ENCODE data around the gene NPDC1. TPM values are rescaled to one million over a fixed set of nuclear protein-coding genes. Genes with fewer than 3 reads are reported as not detected.

NPDC1 gene
- total and polyA plus RNA-seq, 2 of the 8 experiments (the other 6 are each of a cell fraction or from before 2014, with no cell fraction given), result 26.2 to 44.1 TPM

DNA sequence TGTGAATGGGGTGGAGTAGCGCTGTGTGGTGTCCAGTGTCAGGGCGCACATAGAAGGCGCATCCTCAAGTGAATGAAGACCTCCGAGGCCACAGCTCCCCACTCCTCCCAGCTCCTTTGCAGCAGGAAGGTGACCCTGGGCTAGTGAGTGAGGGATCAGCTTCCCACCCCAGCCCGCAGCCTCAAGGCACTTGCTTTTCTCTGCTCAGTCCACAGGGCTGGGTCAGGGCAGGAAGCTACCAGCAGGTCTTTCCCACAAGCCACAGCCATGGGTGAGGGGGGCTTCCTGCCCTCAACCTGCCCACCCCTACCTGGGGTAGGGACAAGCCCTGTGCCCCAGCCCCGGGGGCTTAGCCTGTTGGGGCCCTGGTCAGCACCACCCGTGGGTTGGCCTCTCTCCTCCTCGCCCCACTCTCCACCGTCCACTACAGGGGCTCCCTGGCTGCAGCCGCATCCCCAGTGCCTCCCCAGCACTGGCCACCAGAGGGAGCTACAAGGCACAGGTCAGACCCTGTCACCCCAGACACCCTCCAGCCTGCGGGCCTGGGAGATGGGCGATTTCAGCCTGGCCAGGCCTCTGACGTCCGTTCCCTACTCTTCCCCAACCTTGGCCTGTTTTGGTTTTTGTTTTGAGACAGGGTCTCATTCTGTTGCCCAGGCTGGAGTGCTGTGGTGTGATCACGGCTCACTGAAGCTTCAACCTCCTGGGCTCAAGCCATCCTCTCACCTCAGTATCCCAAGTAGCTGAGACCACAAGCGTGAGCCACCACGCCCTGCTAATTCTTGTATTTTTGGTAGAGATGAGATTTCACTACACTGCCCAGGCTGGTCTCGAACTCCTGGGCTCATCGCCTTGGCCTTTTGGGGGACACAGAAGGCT lies 16.7 kb downstream of the NPDC1 start (continued):
- TF ChIP-seq, protein P1, sequence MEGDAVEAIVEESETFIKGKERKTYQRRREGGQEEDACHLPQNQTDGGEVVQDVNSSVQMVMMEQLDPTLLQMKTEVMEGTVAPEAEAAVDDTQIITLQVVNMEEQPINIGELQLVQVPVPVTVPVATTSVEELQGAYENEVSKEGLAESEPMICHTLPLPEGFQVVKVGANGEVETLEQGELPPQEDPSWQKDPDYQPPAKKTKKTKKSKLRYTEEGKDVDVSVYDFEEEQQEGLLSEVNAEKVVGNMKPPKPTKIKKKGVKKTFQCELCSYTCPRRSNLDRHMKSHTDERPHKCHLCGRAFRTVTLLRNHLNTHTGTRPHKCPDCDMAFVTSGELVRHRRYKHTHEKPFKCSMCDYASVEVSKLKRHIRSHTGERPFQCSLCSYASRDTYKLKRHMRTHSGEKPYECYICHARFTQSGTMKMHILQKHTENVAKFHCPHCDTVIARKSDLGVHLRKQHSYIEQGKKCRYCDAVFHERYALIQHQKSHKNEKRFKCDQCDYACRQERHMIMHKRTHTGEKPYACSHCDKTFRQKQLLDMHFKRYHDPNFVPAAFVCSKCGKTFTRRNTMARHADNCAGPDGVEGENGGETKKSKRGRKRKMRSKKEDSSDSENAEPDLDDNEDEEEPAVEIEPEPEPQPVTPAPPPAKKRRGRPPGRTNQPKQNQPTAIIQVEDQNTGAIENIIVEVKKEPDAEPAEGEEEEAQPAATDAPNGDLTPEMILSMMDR (IDR thresholded peaks at IDR 0.05; ENCODE audit: control extremely low read depth in 1 of 3, insufficient read depth in 1 of 3, low read depth in 1 of 3, low read length in 3 of 3), result peak in 2 of 3 experiments; percentile 94 to 98; a peak in 3 of 4 replicates
- peak; percentile 43 for TF ChIP-seq CREB1 (IDR thresholded peaks at IDR 0.05)
- TF ChIP-seq ASH2L (IDR thresholded peaks at IDR 0.05; ENCODE audit: low read length), result peak; percentile 10
- TF ChIP-seq RAD21 (IDR thresholded peaks at IDR 0.05 in 1 of 2, conservative IDR thresholded peaks at IDR 0.05 in 1 of 2; ENCODE audit: low read depth in 2 of 2, low read length in 2 of 2), result peak; percentile 42 to 64
- TF ChIP-seq, protein P2, sequence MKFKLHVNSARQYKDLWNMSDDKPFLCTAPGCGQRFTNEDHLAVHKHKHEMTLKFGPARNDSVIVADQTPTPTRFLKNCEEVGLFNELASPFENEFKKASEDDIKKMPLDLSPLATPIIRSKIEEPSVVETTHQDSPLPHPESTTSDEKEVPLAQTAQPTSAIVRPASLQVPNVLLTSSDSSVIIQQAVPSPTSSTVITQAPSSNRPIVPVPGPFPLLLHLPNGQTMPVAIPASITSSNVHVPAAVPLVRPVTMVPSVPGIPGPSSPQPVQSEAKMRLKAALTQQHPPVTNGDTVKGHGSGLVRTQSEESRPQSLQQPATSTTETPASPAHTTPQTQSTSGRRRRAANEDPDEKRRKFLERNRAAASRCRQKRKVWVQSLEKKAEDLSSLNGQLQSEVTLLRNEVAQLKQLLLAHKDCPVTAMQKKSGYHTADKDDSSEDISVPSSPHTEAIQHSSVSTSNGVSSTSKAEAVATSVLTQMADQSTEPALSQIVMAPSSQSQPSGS (IDR thresholded peaks at IDR 0.05; ENCODE audit: low read length), result 0 out of 2 replicates have a peak, but pooled peaks have one; percentile 32
- no peak for TF ChIP-seq POLR2AphosphoS5 (IDR thresholded peaks at IDR 0.05; ENCODE audit: low read depth, low read length)
